ENCODE measurements around the gene ABHD11.

GRCh38 chr7:73717991-73718405, 20.6 kb downstream of the ABHD11 start:
- TF ChIP-seq CTCF (IDR thresholded peaks at IDR 0.05 in 4 of 5, conservative IDR thresholded peaks at IDR 0.05 in 1 of 5): no peak
- no peak for TF ChIP-seq POLR2A (IDR thresholded peaks at IDR 0.05)
